Kidney (tissue), 14 donors: Measurements from ENCODE around the gene CDKN2AIPNL. TPM values are rescaled to one million over a fixed set of nuclear protein-coding genes. Genes with fewer than 3 reads are reported as not detected.
A peak's percentile ranks its signal among the peaks of the same experiment; 100 is the strongest.

Experiments
- DNase-seq, 5 donors: peaks; one replicate each; pipeline ENCODE4 v3.0.0-alpha.2; 2013 to 2020
- FAIRE-seq: peaks from 2 replicates; lab custom pipeline; 2012; peaks lifted over from hg19 to GRCh38; lab: Jason Lieb, UNC
- H3K27ac ChIP-seq, 2 donors: one replicate each; pipeline ENCODE4 v1.7.0; 2013; ENCODE audit warnings: low read depth in 2 of 2, low read length in 2 of 2, inconsistent platforms in 1 of 2
- H3K27me3 ChIP-seq: one replicate; pipeline ENCODE4 v1.7.1; 2013; ENCODE audit warnings: low read length, inconsistent platforms; ENCODE audit not compliant: control insufficient read depth, insufficient read depth
- H3K36me3 ChIP-seq, 3 donors: one replicate each; pipeline versions ENCODE4 v1.7.0 to v1.7.1; 2013; ENCODE audit warnings: low read length in 3 of 3, control low read depth in 1 of 3, inconsistent platforms in 1 of 3; ENCODE audit not compliant: insufficient read depth in 3 of 3, control insufficient read depth in 2 of 3
- H3K4me1 ChIP-seq, 3 donors: one replicate each; pipeline versions ENCODE4 v1.7.0 to v1.7.1; 2013; ENCODE audit warnings: low read length in 3 of 3, inconsistent platforms in 1 of 3, low read depth in 1 of 3; ENCODE audit not compliant: control insufficient read depth in 2 of 3, insufficient read depth in 2 of 3
- H3K4me3 ChIP-seq, 3 donors: one replicate each; pipeline versions ENCODE4 v1.7.0 to v1.8.1; 2013; ENCODE audit warnings: low read length in 3 of 3, control low read depth in 1 of 3, inconsistent platforms in 1 of 3
- H3K9ac ChIP-seq, 3 donors: one replicate each; pipeline versions ENCODE4 v1.7.0 to v1.7.1; 2013; ENCODE audit warnings: low read length in 3 of 3, control low read depth in 1 of 3, inconsistent platforms in 1 of 3
- H3K9me3 ChIP-seq, 3 donors: one replicate each; pipeline versions ENCODE4 v1.7.0 to v1.7.1; 2013; ENCODE audit warnings: low read length in 3 of 3, control low read depth in 1 of 3, inconsistent platforms in 1 of 3; ENCODE audit not compliant: control insufficient read depth in 2 of 3, insufficient read depth in 1 of 3
- CTCF ChIP-seq: IDR thresholded peaks from 3 replicates; pipeline ENCODE4 v1.5.1; 2012; ENCODE audit warnings: mild to moderate bottlenecking, moderate library complexity, borderline replicate concordance; ENCODE audit not compliant: insufficient read depth; ENCODE audit errors: extremely low read depth
- intact Hi-C: fragments of 100-400 bp; cut with DNase I; formaldehyde crosslinking; loops from one replicate; pipeline ENCODE4 v1.11.1; 2022
- polyA plus RNA-seq: library from polyadenylated mRNA; stranded (reverse); fragments of 350-450 nt; fragmentation: Illumina TruSeq; extraction: RNeasy Lipid Tissue Mini Kit (QIAGEN cat#74804); gene quantifications from one replicate; pipeline ENCODE4 v1.2.3, GENCODE V29; 2014; ENCODE audit warnings: low read depth, low replicate concordance; ENCODE audit not compliant: insufficient read depth
- total RNA-seq: library from RNA; stranded (reverse); fragmentation: NEBNext Ultra II Directional; extraction: Animal tissue kit (Norgen Biotek cat#: 25700); gene quantifications from one replicate; pipeline ENCODE4 v1.2.1, GENCODE V29; 2021
- donor health status: control.
- donor health status: control.
- donor health status: control.
- donor health status: control.
- donor health status: control.
- donor health status: DM: yes; HTN: yes; CAD: no.
- donor health status: Normal renal cell carcinoma (clear cell type).

Gene CDKN2AIPNL
- total and polyA plus RNA-seq, 2 donors from 2014 or later, result 19.0 to 38.2 TPM

DNA sequence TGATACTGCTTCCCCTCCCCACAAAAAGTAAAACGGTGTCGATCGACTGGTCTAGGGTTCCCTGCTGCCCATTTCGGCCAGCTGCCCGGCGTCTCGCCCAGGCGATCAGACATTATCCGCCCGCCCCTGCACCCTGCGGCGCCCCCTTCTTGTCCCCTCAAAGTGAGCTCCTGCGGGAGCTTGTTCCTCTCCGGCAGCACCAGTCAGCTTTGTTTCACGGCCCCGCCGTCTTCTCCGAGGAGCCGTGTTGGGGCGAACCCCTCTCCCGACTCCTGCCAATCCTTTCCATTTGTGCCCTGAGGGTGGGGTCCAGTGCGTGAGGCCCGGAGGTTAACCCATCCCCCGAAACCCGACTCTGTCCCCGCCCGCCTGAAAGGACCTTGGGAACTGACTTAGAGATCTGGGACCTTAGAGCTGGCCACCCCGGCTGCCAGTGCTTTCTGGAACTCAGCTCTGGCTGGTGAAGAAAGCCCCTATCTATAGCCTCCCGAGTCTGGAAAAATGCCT lies 39.8 kb downstream of the CDKN2AIPNL start:
- peak overlapping the region; percentile 70 to 81 (median 81) for H3K4me3 ChIP-seq
- peak overlapping the region; percentile 100 for H3K27ac ChIP-seq
- no peak for TF ChIP-seq CTCF
- H3K9ac ChIP-seq, result peak overlapping the region; percentile 40 to 100 (median 99)
- H3K4me1 ChIP-seq, result peaks cover 0 to 5% (median 0%) of the 10 kb centered on the region in 3 donors
- intact Hi-C loops, result no loop called here
- peaks cover 0 to 14% (median 0%) of the 10 kb centered on the region in 3 donors for H3K36me3 ChIP-seq
- H3K9me3 ChIP-seq, result no peaks in the 10 kb centered on the region
- H3K27me3 ChIP-seq, result no peaks in the 10 kb centered on the region
- FAIRE-seq (no peak), DNase-seq (peak; percentile 67 to 88 (median 80))

DNA sequence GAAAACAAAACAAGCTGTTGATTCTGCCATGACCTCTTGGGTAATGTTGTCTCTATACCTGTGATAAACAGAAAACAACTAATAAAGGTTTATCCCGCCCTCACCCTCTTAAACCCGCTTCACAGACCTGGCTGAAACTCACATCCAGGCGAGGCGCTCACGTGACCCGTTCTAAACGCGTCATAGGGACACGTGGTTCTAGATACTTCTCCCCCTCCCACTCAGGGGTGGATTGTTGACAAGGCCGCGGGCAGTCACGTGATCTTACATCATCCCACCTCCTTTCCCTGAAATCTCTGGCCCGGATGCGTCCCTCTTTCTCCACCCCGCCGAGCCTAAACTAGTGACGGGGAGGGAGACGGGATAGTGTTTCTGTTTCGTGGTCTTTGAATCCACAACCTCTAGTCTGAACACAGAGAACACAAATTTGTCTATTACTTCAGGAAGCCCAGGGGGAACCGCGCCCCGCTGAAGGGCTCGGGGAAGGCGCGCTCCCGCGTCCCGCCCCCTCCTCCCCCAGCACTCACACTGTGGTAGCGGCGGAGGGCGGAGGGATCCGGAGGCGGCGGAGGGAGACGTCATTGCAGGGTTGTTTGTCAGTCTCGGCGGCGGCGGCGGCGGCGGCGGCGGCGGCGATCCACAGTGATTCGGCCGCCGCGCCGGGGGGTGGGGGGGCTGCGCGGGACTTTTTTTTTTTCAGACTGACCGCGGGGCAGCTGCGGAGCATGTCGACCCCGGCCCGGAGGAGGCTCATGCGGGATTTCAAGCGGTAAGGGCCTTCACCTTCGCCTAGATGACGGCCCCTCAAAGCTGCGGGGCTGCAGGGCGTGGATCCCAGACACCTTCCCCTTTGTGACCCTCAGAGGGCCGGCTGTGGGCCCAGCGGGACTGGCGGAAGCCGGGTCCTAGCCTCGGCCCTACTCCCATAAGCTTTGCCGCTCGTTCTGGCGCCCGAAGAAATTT lies 40.5 kb downstream of the CDKN2AIPNL start, which contains the start of gene UBE2B:
Gene UBE2B (plus strand): TSS at position 699 of the 963 bp plus-strand sequence. CDS start 27 bp downstream, at position 726.
- DNase-seq, result peak; percentile 98 to 100 (median 99)
- peak; percentile 87 for FAIRE-seq
- peak within 1 kb of the TSS; percentile 81 to 85 (median 81) for H3K4me3 ChIP-seq
- peak within 1 kb of the TSS; percentile 89 to 100 (median 99) for H3K9ac ChIP-seq
- no peaks in the 10 kb centered on the region for H3K27me3 ChIP-seq
- H3K9me3 ChIP-seq, result no peaks in the 10 kb centered on the region
- intact Hi-C loops, result no loop called here
- no peak for TF ChIP-seq CTCF
- H3K4me1 ChIP-seq, result peaks cover 0 to 7% (median 0%) of the 10 kb centered on the region in 3 donors
- H3K27ac ChIP-seq, result peak within 1 kb of the TSS; percentile 100
- peaks cover 0 to 7% (median 0%) of the 10 kb centered on the region in 3 donors for H3K36me3 ChIP-seq

DNA sequence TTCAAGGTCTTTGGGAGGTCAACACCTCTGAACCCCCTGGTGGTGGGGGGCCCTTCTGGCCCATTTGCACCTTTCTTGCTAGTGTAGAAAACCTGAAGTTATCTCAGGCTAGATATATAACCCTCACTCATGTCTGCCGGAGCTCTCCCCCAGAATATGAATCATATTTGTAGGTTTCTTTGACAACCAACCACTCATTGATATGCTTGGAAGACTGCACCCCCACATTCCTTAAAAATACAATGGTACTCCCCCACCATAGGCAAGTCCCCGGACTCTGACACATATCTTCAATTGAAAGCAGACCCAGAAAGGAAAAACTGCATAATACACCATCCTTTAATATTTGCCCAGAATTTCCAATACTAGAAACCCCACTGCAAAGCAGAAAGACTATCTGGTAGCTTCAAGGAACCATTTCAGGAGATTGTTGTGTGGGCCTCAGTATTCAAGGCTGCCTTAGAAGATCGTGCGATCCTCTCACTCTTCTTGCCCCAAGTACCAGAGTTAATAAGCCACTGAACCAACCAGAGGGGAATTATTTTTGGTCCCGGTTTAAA lies 41.3 kb downstream of the CDKN2AIPNL start:
- no peak for TF ChIP-seq CTCF
- peak overlapping the region; percentile 82 to 100 for H3K27ac ChIP-seq
- H3K27me3 ChIP-seq, result no peaks in the 10 kb centered on the region
- FAIRE-seq, result no peak
- H3K4me1 ChIP-seq, result peaks cover 0 to 7% (median 0%) of the 10 kb centered on the region in 3 donors
- intact Hi-C loops, result no loop called here
- peak overlapping the region; percentile 54 to 89 (median 82) for H3K9ac ChIP-seq
- H3K9me3 ChIP-seq, result no peaks in the 10 kb centered on the region
- H3K36me3 ChIP-seq, result peaks cover 0 to 5% (median 0%) of the 10 kb centered on the region in 3 donors
- no peak for DNase-seq
- peak overlapping the region; percentile 75 to 81 (median 78) for H3K4me3 ChIP-seq
